Ovary (tissue), 3 donors: ENCODE measurements around the gene RNLS.

Experiments
- POLR2A ChIP-seq: fragments of 450-650 bp; IDR thresholded peaks from one replicate; pipeline ENCODE4 v1.6.1; 2017; ENCODE audit warnings: antibody characterized with exemption, mild to moderate bottlenecking, moderate library complexity
- TF ChIP-seq, protein P1 (sequence below), 3 donors: fragments of 450-650 bp in 2 of 3; fragments of 200-600 bp in 1 of 3; IDR thresholded peaks; one replicate each; pipeline versions ENCODE4 v1.5.1 to v1.8.0; 2016 to 2022; ENCODE audit warnings: antibody characterized with exemption in 3 of 3, mild to moderate bottlenecking in 1 of 3
- donor health status: DM: no; HTN: no; CAD: no.

DNA sequence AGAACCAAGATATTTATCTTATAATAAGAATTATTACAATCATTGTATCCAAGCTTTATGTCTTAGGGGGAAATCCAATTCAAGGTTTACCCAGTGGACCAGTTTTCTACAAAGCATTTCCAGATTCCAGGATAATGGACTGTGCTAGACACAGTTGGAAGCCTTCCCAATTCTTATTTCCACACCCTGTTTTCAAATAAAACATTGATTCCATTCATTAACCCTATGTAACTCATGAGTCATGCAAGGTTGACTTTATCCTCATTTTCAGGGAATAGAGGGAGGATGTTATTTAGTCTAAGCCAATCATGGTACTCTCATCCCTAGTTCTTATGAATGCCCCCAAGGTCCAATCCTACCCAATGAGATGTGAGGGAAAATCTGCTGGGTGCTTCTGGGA, 145.7 kb downstream of the RNLS start:
- TF ChIP-seq, protein P1, sequence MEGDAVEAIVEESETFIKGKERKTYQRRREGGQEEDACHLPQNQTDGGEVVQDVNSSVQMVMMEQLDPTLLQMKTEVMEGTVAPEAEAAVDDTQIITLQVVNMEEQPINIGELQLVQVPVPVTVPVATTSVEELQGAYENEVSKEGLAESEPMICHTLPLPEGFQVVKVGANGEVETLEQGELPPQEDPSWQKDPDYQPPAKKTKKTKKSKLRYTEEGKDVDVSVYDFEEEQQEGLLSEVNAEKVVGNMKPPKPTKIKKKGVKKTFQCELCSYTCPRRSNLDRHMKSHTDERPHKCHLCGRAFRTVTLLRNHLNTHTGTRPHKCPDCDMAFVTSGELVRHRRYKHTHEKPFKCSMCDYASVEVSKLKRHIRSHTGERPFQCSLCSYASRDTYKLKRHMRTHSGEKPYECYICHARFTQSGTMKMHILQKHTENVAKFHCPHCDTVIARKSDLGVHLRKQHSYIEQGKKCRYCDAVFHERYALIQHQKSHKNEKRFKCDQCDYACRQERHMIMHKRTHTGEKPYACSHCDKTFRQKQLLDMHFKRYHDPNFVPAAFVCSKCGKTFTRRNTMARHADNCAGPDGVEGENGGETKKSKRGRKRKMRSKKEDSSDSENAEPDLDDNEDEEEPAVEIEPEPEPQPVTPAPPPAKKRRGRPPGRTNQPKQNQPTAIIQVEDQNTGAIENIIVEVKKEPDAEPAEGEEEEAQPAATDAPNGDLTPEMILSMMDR (IDR thresholded peaks at IDR 0.05), result no peak
- no peak for TF ChIP-seq POLR2A
